Esophagus muscularis mucosa (tissue), 4 donors: ENCODE results near the gene SDC1.

Experiments used
- CTCF ChIP-seq, 3 experiments: fragments of 200-600 bp in 2 of 3; fragments of 450-650 bp in 1 of 3; sonication (generic) in 2 of 3; IDR thresholded peaks; one replicate each; pipeline ENCODE4 v1.5.1; 2017 to 2019; ENCODE audit warnings: antibody characterized with exemption in 3 of 3, mild to moderate bottlenecking in 2 of 3, moderate library complexity in 1 of 3
- EP300 ChIP-seq: sonication (generic); formaldehyde crosslinking; IDR thresholded peaks from one replicate; pipeline ENCODE4 v1.6.1; 2017; ENCODE audit warnings: antibody characterized with exemption
- POLR2A ChIP-seq: fragments of 450-650 bp; IDR thresholded peaks from one replicate; pipeline ENCODE4 v1.6.1; 2017; ENCODE audit warnings: antibody characterized with exemption, moderate library complexity, mild to moderate bottlenecking, low read depth
- POLR2AphosphoS5 ChIP-seq, 2 donors: sonication (generic); formaldehyde crosslinking; IDR thresholded peaks; one replicate each; pipeline ENCODE4 v1.6.1; 2017; ENCODE audit warnings: antibody characterized with exemption in 2 of 2

DNA sequence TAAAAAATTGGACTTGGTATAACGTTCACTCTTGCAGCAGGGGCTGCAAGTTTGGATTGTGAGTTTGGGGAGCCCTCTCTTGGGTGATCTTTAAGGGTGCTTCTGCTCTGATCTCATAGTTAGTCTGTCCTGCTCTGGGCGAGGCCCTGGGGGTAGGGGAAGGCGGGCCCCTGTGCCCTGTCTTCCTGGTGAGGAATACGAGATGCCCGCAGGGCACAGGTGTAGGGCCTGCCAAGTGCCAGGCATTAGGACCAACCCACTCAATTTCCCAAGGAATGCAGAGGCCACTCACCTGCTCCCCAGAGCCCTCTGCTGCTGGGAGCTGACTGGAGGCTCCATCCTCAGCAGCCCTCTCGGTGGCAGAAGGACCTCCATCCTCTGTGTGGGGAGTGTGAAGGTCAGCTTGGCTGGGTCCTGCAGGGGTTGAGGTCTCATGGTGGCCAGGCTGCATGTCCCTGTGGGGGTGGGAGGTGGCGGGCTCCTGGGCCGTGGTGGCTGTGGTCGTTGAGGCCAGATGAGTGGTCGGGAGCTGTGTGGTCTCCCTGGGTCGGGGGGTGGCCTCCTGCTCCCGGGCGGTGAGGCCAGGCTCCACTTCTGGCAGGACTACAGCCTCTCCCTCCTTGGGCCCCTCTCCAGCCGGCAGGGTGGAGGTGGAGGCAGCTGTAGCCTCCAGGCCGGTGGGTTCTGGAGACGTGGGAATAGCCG lies 21.3 kb downstream of the SDC1 start:
- TF ChIP-seq EP300, result no peak
- no peak for TF ChIP-seq CTCF (IDR thresholded peaks at IDR 0.05)
- TF ChIP-seq POLR2A, result no peak
- no peak for TF ChIP-seq POLR2AphosphoS5 (IDR thresholded peaks at IDR 0.05)
